HL-60 (cell line): ENCODE data around the gene TOR1AIP2.

Source experiments
- CTCF ChIP-seq: IDR thresholded peaks from one replicate; pipeline ENCODE4 v1.5.1; 2011; ENCODE audit warnings: low read length, control low read depth, inconsistent platforms; ENCODE audit not compliant: insufficient read depth
- POLR2AphosphoS5 ChIP-seq: IDR thresholded peaks from 2 replicates; pipeline ENCODE4 v1.6.1; 2012; ENCODE audit warnings: low read depth

GRCh38 chr1:179810367-179810715 lies 67.3 kb downstream of the TOR1AIP2 start:
- TF ChIP-seq POLR2AphosphoS5 = no peak
- no peak for TF ChIP-seq CTCF
